IMR-90 (cell line): Measurements from ENCODE around the gene PRKAG1. TPM values are rescaled to one million over a fixed set of nuclear protein-coding genes. Genes with fewer than 3 reads are reported as not detected.

Source experiments
- ATAC-seq: fragments of 200-7000 bp; cut with Tn5 transposase; 2 replicates; pipeline ENCODE4 v1.9.1; 2020; ENCODE audit warnings: low read depth, mild to moderate bottlenecking, moderate library complexity
- BruUV-seq: library from RNA; stranded (reverse); fragments of 400-500 nt; replicated peaks from 2 replicates; lab custom pipeline; 2021; lab: Mats Ljungman, UMichigan
- CTCF ChIA-PET: fragments of 300-600 bp; formaldehyde crosslinking; extraction: SDS; loops from one replicate; lab custom pipeline; 2021; ENCODE audit warnings: antibody characterized with exemption; lab: Yijun Ruan, JAX
- POLR2A ChIA-PET: fragments of 300-600 bp; sonication (Branson Sonifier 250); formaldehyde crosslinking; loops from one replicate; lab custom pipeline; 2022; ENCODE audit warnings: antibody characterized with exemption; ENCODE audit not compliant: unreplicated experiment; lab: Charles Lee
- DNase-seq: peaks from one replicate; pipeline ENCODE4 v3.0.0; 2013
- H2AFZ ChIP-seq: replicated peaks from 2 replicates; pipeline ENCODE3; 2013; ENCODE audit warnings: low read length, mild to moderate bottlenecking; ENCODE audit not compliant: poor library complexity
- H2AK5ac ChIP-seq: 2 replicates; pipeline ENCODE4 v1.6.1; 2013; ENCODE audit warnings: low read depth, low read length, inconsistent platforms
- H2AK9ac ChIP-seq: replicated peaks from 2 replicates; pipeline ENCODE3; 2013; ENCODE audit warnings: mild to moderate bottlenecking, low read depth, low read length, moderate library complexity; ENCODE audit not compliant: poor library complexity
- H2BK120ac ChIP-seq: 2 replicates; pipeline ENCODE4 v1.6.1; 2013; ENCODE audit warnings: low read depth, low read length, inconsistent platforms
- H2BK15ac ChIP-seq: 3 replicates; pipeline ENCODE4 v1.6.1; 2013; ENCODE audit warnings: low read depth, low read length, inconsistent platforms
- H2BK20ac ChIP-seq: 2 replicates; pipeline ENCODE4 v1.6.1; 2013; ENCODE audit warnings: low read depth, mild to moderate bottlenecking, inconsistent platforms, low read length, moderate library complexity
- H2BK5ac ChIP-seq: 2 replicates; pipeline ENCODE4 v1.6.1; 2013; ENCODE audit warnings: mild to moderate bottlenecking, low read depth, low read length, inconsistent platforms; ENCODE audit not compliant: poor library complexity, severe bottlenecking
- H3K14ac ChIP-seq: replicated peaks from 2 replicates; pipeline ENCODE4 v1.6.1; 2013; ENCODE audit warnings: low read depth, low read length, inconsistent platforms
- H3K18ac ChIP-seq: 2 replicates; pipeline ENCODE4 v1.6.1; 2013; ENCODE audit warnings: low read depth, low read length, control low read depth
- H3K23ac ChIP-seq: 2 replicates; pipeline ENCODE4 v1.6.1; 2013; ENCODE audit warnings: low read depth, low read length, inconsistent platforms
- H3K27ac ChIP-seq: 2 replicates; pipeline ENCODE4 v1.5.1; 2013; ENCODE audit warnings: mild to moderate bottlenecking, control low read depth, low read length; ENCODE audit not compliant: insufficient read depth
- H3K27me3 ChIP-seq: 2 replicates; pipeline ENCODE4 v1.6.1; 2013; ENCODE audit warnings: low read length; ENCODE audit not compliant: control insufficient read depth, insufficient read depth
- H3K36me3 ChIP-seq: 2 replicates; pipeline ENCODE4 v1.6.1; 2013; ENCODE audit warnings: low read length, mixed read lengths; ENCODE audit not compliant: control insufficient read depth, insufficient read depth
- H3K4ac ChIP-seq: 2 replicates; pipeline ENCODE4 v1.6.1; 2013; ENCODE audit warnings: low read depth, low read length, inconsistent platforms
- H3K4me1 ChIP-seq: 2 replicates; pipeline ENCODE4 v1.6.1; 2013; ENCODE audit warnings: low read length, mixed read lengths; ENCODE audit not compliant: control insufficient read depth, insufficient read depth
- H3K4me2 ChIP-seq: 2 replicates; pipeline ENCODE4 v1.6.1; 2013; ENCODE audit warnings: low read depth, mild to moderate bottlenecking, control low read depth, low read length, moderate library complexity
- H3K4me3 ChIP-seq: 2 replicates; pipeline ENCODE4 v1.5.1; 2013; ENCODE audit warnings: low read depth, mild to moderate bottlenecking, control low read depth, low read length, moderate library complexity; ENCODE audit not compliant: insufficient read depth
- H3K56ac ChIP-seq: 2 replicates; pipeline ENCODE4 v1.6.1; 2013; ENCODE audit warnings: low read length, inconsistent platforms; ENCODE audit not compliant: insufficient read depth; ENCODE audit errors: extremely low read depth
- H3K79me1 ChIP-seq, 2 experiments: 2 replicates each; pipeline ENCODE4 v1.6.1; 2013; ENCODE audit warnings: low read length in 2 of 2, inconsistent platforms in 1 of 2, low read depth in 1 of 2
- H3K9ac ChIP-seq: 2 replicates; pipeline ENCODE4 v1.6.1; 2013; ENCODE audit warnings: low read depth, low read length, control low read depth
- H3K9me1 ChIP-seq: 2 replicates; pipeline ENCODE4 v1.6.1; 2013; ENCODE audit warnings: low read length, inconsistent platforms; ENCODE audit not compliant: insufficient read depth
- H3K9me3 ChIP-seq: 2 replicates; pipeline ENCODE4 v1.6.1; 2013; ENCODE audit warnings: low read length; ENCODE audit not compliant: control insufficient read depth, insufficient read depth
- H4K20me1 ChIP-seq: 2 replicates; pipeline ENCODE4 v1.6.1; 2013; ENCODE audit warnings: low read length, inconsistent platforms; ENCODE audit not compliant: insufficient read depth
- H4K5ac ChIP-seq: 2 replicates; pipeline ENCODE4 v1.6.1; 2013; ENCODE audit warnings: mild to moderate bottlenecking, low read depth, low read length, control low read depth
- H4K8ac ChIP-seq, 2 experiments: 2 replicates each; pipeline ENCODE4 v1.6.1; 2013; ENCODE audit warnings: low read depth in 2 of 2, low read length in 2 of 2, control low read depth in 1 of 2, inconsistent platforms in 1 of 2
- H4K91ac ChIP-seq: 2 replicates; pipeline ENCODE4 v1.6.1; 2013; ENCODE audit warnings: low read depth, low read length, inconsistent platforms; ENCODE audit not compliant: insufficient read depth
- CHD1 ChIP-seq: IDR thresholded peaks from 2 replicates; pipeline ENCODE4 v1.6.1; 2012; ENCODE audit warnings: low read depth, low read length, improper control_type of control experiment
- MAZ ChIP-seq: IDR thresholded peaks from 2 replicates; pipeline ENCODE4 v1.6.1; 2012; ENCODE audit warnings: low read depth, mild to moderate bottlenecking, low read length, improper control_type of control experiment, moderate library complexity, borderline replicate concordance
- MXI1 ChIP-seq: IDR thresholded peaks from 2 replicates; pipeline ENCODE4 v1.6.1; 2012; ENCODE audit warnings: low read depth, mild to moderate bottlenecking, low read length, moderate library complexity, borderline replicate concordance
- WGBS, 2 experiments: methylation state at CpG; one replicate each; pipeline versions ENCODE4 v1.1.5 to v1.1.7; 2013; ENCODE audit warnings: missing lambda C conversion rate in 2 of 2; ENCODE audit not compliant: insufficient read length in 1 of 2; ENCODE audit errors: extremely low coverage in 2 of 2; 5-methylcytosine and 5-hydroxymethylcytosine counted together
- dilution Hi-C: fragments of 300-500 bp; cut with HindIII; formaldehyde crosslinking; loops from one replicate; pipeline ENCODE4 v1.14.3; 2018; ENCODE audit warnings: low sequenced_read_pairs; ENCODE audit not compliant: unreplicated experiment
- in situ Hi-C: fragments of 300-500 bp; cut with MboI; formaldehyde crosslinking; loops from 3 replicates; pipeline ENCODE4 v1.14.3; 2019; ENCODE audit warnings: low sequenced_read_pairs, inconsistent platforms, mixed read lengths
- intact Hi-C: fragments of 100-400 bp; cut with micrococcal nuclease; formaldehyde crosslinking; loops from 2 replicates; pipeline ENCODE4 v1.10.0; 2022
- polyA plus RNA-seq, 3 experiments: library from polyadenylated mRNA; depleted of rRNA; stranded (reverse); fragments of >200 nt; gene quantifications; 2 replicates each; pipeline ENCODE4 v1.2.3, GENCODE V29; 2012; ENCODE audit warnings: low replicate concordance in 1 of 3
- total RNA-seq: library from RNA; depleted of rRNA; stranded (reverse); fragments of >200 nt; gene quantifications from 2 replicates; pipeline ENCODE4 v1.2.3, GENCODE V29; 2012
- TF ChIP-seq, protein P1 (sequence below): conservative IDR thresholded peaks from 2 replicates; pipeline ENCODE4 v1.5.1; 2012; ENCODE audit warnings: mild to moderate bottlenecking, low read depth, low read length, improper control_type of control experiment

PRKAG1 gene
- total and polyA plus RNA-seq, 2 of the 4 experiments (the other 2 are of a cell fraction), result 81.1 to 106 TPM

DNA sequence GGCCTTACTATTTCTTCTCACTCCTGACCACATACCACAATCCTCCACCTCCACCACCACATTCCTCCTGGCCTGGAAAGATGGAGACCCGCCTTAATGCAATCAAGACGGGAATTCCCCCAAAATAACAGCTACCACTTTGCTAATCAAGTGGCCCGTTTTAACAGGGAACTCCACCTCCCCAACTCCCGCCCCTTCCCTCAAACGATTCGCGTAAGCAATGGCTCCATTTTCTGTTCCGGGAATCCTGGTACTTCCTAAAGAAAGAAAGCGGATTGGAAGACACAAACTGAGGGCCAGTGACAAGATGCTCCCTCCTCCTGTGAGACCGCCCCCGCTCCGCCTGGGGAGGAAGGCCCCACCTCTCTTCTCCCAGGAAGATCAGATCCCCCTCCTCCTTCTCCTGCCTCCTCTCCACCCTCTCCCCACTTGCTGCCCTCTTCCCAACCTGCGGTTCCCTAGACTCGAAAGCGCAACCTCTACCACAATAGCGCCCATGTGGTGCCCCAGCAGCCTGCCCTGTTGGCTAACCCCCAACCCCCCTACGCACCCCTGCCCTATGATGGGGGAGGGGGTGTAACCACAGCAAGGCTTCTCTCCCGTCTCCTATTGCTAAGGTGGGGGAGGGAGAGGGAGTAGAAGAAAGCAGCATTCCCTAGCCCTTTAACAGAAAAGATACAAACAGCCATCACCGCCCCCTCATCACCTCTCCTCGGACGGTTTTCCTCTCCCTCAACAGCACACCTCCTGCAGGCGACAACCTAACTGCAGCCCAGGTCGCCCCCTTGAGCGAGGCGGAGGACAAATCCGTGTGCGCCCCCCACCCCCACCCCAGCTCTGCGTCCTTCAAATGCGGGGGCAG is 62.1 kb downstream of the PRKAG1 start:
- H3K4me1 ChIP-seq, result peaks cover 3% of the 10 kb centered on the region; the same call in 1 of the 2 replicates
- peaks cover 6% of the 10 kb centered on the region for H3K36me3 ChIP-seq
- peaks cover 5% of the 10 kb centered on the region; the same call in 1 of the 2 replicates for H3K27me3 ChIP-seq
- no peak overlapping the region for H3K56ac ChIP-seq
- peak overlapping the region; percentile 99 for H2AK9ac ChIP-seq
- H3K9me3 ChIP-seq, result no peaks in the 10 kb centered on the region
- H4K8ac ChIP-seq, result peak overlapping the region in 1 of 2 experiments; percentile 62; a peak in 1 of 4 replicates
- WGBS, 2 experiments, result 0% methylated on average over 6 of the region's 29 CpGs; no CpG with 5 or more reads in 1 of the 2 experiments
- peak overlapping the region; percentile 84 for H3K27ac ChIP-seq
- H3K4ac ChIP-seq, result peak overlapping the region; percentile 85
- in situ Hi-C loops, result no loop called here
- H3K23ac ChIP-seq, result peak overlapping the region; percentile 62; the same call in 1 of the 2 replicates
- 0 out of 2 replicates have a peak overlapping the region, but pooled peaks have one; percentile 55 for H4K91ac ChIP-seq
- no TSS peak for BruUV-seq
- peak overlapping the region; percentile 82 for H2BK5ac ChIP-seq
- H3K18ac ChIP-seq, result peak overlapping the region; percentile 19; the same call in 1 of the 2 replicates
- H2BK15ac ChIP-seq, result no peak overlapping the region
- dilution Hi-C loops, result no loop called here
- H3K4me3 ChIP-seq, result peak overlapping the region; percentile 88
- peaks cover 17 to 55% of the 10 kb centered on the region in 2 experiments for H3K79me1 ChIP-seq
- TF ChIP-seq, protein P1, sequence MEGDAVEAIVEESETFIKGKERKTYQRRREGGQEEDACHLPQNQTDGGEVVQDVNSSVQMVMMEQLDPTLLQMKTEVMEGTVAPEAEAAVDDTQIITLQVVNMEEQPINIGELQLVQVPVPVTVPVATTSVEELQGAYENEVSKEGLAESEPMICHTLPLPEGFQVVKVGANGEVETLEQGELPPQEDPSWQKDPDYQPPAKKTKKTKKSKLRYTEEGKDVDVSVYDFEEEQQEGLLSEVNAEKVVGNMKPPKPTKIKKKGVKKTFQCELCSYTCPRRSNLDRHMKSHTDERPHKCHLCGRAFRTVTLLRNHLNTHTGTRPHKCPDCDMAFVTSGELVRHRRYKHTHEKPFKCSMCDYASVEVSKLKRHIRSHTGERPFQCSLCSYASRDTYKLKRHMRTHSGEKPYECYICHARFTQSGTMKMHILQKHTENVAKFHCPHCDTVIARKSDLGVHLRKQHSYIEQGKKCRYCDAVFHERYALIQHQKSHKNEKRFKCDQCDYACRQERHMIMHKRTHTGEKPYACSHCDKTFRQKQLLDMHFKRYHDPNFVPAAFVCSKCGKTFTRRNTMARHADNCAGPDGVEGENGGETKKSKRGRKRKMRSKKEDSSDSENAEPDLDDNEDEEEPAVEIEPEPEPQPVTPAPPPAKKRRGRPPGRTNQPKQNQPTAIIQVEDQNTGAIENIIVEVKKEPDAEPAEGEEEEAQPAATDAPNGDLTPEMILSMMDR, result no peak
- peak; percentile 2; the same call in 1 of the 2 replicates for TF ChIP-seq MXI1
- TF ChIP-seq MAZ, result peak; percentile 90
- 0 out of 2 replicates have a peak, but pooled peaks have one; percentile 64 for TF ChIP-seq CHD1
- H3K9ac ChIP-seq, result peak overlapping the region; percentile 77
- peak overlapping the region; percentile 47; the same call in 1 of the 2 replicates for H4K5ac ChIP-seq
- peak overlapping the region; percentile 91 for H2AFZ ChIP-seq
- intact Hi-C loops, result loop anchor here (2.0 kb wide), 1 partner anchor 30 kb away; no protein-coding TSS in a partner anchor
- peak overlapping the region; percentile 86 for H3K14ac ChIP-seq
- ChIA-PET POLR2A (no interaction called here), CTCF (interaction anchor here (0.6 to 2.1 kb wide), 3 partner anchors 21 to 40 kb away, joined by 3 to 10 read pairs (median 3); partner anchors contain the start of gene WNT1)
- ATAC-seq (peak; percentile 86), DNase-seq (peak; percentile 97)
- peaks cover 17% of the 10 kb centered on the region for H3K9me1 ChIP-seq
- H2BK120ac ChIP-seq, result peak overlapping the region; percentile 53; the same call in 1 of the 2 replicates
- H4K20me1 ChIP-seq, result peaks cover 49% of the 10 kb centered on the region
- peak overlapping the region; percentile 93 for H3K4me2 ChIP-seq
- no peak overlapping the region for H2BK20ac ChIP-seq
- peak overlapping the region; percentile 46 for H2AK5ac ChIP-seq
